ENCODE results near the gene UBIAD1.

GRCh38 chr1:11237356-11237755, 35.6 kb upstream of the UBIAD1 start:
- no peak for TF ChIP-seq SIN3A (IDR thresholded peaks at IDR 0.05; ENCODE audit: borderline replicate concordance in 2 of 2, control insufficient read depth in 1 of 2, low read depth in 2 of 2, low read length in 2 of 2)
- no peak for TF ChIP-seq CEBPB (tag; IDR thresholded peaks at IDR 0.05)
